ENCODE results near the gene IYD.
A peak's percentile ranks its signal among the peaks of the same experiment; 100 is the strongest.
"Not testable (repeated sequence)": the region's sequence is repeated elsewhere in the genome, so short reads cannot be mapped to it uniquely, and the experiment has no call there.

IYD gene

DNA sequence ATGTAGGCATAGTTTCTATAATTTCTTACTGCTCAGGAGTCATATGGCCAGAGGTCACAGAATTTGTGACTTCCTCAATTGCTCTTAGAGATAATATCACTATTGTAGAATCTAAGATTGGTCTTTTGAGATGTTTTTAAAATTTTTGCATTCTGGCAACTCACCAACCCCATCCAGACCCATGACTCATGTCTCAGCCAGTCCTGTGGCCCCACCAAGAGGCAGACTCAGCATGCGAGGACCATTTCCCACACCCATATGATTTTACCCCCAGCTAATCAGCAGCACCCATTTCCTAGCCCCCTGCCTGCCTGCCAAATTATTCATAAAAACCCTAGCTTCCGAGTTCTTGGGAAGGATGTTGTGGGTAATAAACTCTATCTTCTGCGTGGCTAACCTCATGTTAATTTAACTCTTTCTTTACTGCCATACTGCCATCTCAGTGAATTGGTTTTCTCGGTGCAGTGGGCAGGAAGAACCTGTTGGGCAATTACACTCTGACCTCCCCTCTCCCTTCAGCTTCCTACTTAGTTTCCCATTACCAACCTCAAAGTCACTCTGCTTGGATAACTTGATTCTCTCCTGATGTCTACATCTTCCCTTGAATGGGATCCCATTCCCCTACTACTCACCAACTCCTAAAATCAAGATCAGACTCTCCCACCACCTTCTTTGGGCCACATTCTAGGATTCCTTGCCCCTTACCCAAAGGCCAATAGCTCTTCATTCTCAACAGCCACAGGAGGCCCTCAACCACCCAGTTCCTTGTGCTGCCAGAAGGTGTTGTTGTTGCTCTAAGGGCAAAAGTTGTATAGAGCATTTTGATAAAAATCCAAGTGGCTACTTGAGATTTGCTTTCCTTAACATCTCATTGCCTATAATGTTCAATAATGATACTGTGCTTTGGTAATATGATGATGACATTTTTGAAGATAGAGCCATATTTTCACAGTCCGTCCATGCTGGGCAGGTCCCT, 16.2 kb upstream of the IYD start:
- DNase-seq: no peak

DNA sequence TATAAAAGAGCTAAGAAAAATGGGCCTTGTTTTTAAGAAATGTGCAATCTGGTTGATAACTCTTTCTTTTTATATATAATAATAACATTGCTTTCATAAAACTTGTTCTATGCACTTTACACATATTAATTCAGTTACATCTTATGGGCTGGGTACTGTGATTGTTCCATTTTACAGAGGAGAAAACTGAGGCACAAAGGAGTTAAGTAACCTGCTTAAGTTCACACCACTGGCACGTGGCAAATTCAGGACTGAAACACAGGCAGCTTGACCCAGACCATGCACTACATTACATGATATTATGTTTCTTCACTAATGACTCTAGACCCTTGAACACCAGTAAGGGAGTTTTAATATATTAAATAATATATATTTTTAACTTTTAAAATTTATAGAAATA, 15.4 kb upstream of the IYD start:
- DNase-seq: no peak

DNA sequence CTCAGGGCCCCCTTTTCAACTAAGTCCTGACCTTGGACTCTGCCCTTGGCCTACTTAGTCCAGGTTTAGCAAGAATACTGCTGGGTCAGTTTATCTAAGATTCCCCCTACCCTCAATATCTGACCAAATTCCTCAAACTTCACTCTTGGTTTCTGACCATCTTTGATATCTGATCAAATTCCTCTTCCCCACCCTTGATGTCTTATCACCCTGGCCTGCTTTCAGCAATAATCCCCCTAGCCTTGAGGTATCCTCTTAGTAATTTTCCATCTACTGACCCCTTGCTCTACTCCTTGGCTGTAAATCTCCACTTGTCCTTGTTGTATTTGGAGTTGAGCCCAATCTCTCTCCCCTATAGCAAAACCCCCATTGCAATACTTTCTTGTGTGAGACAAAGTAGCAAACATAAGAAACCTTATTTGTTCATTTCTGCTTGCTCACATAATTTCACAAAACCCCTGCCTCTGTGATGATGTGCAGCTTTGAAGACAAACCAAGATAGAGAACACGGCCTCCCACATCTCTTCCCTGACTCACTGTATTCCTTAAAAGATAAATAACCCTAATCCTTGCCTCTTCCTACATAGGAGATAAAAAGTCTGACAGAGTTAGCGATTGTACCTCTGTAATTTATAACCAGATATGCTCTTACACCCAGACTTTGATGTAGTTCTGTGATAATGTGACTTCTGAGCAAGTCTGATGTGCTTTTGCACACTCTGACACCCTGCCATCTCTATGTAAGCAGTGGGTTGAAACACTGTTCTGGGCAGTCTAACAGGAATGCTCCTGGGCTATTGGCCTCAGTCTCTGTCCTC, 13.8 kb upstream of the IYD start:
- DNase-seq: no peak

DNA sequence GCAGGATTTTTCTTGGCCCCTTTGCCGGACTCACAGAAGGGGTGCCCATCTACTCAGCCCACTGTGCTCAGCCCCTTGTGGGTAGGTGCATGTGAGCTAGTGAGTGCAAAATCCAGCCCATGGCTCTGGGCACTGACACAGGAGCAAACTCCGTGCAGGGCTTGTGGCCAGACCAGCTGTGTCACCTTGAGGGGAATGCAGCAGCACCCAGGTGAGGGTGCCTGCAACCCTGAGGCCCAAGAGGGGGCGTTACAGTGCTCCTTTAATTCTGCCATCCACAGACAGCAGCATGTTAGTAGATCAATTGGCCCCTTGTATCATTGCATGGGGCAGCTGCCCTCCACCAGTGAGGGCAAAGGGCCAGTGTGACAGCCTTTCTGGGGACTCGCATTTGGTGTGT, 12.9 kb upstream of the IYD start:
- no peak for DNase-seq

DNA sequence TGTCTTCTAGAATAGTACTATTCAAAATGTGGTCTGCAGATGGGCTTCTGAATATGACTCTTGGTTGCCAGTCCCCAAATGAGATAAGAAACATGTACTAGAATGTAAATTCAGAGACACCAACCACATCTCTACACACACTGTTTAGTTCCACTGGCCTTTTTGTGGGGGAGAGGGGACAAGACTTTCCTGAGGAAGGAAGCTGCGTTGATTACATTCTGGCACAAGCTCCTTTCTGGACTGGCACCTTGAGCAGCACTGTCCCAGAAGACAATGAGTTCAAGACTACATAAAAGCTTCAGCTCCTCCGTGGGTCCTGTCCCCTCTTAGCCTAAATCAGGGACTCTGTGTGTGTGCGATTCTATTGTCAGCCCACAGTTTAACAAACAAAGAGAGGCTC, 6.9 kb upstream of the IYD start:
- no peak for DNase-seq

DNA sequence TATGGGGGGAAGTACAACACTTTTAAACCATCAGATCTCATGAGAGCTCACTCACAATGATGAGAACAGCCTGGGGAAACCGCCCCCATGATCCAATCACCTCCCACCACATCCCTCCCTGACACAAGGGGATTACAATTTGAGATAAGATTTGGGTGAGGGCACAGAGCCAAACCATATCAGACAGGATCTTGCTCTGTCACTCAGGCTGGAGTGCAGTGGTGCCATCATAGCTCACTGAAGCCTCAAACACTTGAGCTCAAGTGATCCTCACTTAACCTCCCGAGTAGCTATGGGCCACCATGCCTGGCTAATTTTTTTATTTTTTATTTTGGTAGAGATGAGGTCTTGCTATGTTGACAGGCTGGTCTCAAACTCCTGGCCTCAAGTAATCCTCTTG, 5.1 kb upstream of the IYD start:
- DNase-seq: no peak

DNA sequence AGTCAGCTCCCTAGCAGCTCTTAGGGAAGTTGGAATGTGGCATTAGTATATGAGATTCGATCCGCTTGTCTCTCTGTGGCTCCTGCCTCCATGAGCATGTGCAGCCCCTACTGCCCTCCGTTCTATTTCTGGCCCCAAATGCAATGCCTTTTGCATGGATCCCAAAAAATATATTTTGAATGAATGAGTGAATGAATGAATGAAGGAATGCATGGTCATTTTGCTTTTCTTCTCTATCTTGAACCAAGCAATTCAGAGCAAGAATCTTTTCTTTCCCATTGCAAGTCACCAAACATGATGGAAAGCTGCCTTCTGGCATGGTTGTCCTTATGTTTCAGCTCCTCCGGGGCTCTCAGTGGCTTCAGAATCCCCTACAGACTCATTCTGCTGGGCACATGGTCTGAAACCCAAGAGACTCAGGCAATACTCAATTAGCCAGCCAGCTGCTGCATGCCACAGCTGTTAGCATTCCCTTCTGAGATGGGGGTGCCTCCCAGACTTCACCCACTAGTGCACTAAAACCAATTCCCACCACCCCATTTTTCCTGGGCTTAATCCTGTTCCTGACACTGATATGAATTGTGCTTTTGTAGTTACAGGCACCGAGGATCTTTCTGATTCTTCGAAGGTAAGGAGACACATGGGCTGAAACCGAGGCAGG, 2.6 kb upstream of the IYD start:
- DNase-seq: no peak

DNA sequence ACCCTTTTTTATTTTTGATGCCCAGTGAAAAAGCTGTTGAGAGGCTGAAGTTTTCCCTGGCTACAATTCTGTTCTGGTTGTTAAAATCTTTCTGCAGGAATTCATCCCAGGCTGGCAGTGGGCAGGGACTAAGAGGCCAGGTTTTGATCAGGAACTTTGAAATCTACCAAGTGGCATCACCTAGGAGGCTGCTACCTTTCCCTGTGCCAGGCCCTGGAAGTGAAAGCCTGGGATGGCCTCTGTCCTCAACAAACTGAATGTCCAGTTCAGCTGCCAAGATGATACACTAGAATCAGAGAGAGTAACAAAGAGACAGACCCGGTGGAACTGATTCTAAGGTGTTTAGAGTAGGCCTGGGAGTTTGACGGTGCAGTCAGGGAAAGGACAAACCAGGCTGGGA, 596 bp downstream of the IYD start:
- no peak for DNase-seq

DNA sequence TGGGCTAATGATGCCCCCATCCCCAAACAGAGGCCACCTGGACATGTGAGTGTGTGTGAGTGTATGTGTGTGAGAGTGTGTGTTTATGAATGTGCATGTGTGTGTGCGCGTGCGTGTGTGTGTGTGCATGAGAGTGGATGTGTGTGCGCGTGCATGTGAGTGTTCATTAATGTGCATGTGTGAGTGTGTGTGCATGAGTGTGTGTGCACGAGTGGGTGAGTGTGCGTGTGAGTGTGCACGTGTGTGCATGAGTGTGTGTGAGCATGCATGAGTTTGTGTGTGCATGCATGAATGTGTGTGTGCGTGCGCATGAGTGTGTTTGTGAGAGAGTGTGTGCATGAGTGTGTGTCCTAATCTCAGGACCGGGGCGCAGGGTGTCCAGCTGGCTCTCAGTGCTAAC, 1.3 kb downstream of the IYD start:
- DNase-seq: no peak

DNA sequence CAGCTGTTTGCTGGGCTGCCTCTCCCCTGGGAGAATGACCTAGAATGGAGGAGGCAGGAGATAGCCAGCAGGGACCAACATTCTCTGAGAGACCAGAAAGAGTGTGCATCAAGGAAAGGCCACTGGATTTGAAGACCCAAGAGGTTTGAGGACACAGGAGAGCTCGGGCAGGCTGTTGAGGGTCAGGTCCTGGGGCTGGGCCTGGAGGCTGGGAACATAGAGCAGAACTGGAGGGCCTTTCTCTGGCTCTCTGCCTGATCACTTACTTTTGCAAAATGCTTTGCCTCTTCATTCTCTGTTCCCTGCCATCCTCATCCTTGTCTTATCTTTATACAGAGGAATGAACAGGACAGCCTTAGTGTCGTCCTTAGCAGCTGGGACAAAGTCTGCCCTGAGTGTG, 2.5 kb downstream of the IYD start:
- no peak for DNase-seq

DNA sequence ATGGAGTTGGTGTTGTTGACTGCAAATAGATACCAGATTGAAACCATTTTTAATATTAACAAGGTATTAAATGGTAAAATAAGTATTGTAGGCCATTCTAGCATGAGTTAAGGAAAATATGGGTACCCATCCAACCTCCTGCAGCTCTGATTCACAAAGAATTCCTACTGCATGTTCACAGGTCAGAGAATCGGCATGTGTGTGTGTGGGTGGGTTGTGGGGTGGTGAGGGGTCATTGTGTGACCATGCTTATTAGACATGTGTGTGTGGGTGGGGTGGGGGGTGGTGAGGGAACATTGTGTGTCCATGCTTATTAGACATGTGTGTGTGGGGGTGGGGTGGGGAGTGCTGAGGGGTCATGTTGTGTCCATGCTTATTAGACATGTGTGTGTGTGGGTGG, 3.2 kb downstream of the IYD start:
- no peak for DNase-seq

DNA sequence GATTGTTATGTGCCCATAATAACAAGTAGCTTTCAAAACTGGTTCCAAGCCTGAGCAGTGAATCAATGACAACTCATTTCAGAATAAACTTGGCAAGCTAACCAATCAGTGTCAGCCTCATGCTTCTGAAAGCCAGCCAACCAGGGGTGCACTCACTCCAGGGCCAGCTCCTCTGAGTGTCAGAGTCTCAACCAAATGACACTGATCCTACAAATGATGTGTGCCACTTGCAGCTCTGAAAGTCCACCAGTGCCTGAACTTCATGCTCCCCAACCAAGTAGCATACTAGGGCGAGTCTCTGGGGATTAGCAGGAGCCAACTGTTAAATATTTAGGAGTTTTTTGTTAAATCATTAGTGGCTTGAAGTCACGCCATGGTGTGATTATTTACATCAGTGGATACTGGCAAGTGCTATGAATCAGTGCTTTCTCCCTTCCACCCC, 4.5 kb downstream of the IYD start:
- DNase-seq: peak in 3 of 14 donors; percentile 2 to 27 (median 3)

DNA sequence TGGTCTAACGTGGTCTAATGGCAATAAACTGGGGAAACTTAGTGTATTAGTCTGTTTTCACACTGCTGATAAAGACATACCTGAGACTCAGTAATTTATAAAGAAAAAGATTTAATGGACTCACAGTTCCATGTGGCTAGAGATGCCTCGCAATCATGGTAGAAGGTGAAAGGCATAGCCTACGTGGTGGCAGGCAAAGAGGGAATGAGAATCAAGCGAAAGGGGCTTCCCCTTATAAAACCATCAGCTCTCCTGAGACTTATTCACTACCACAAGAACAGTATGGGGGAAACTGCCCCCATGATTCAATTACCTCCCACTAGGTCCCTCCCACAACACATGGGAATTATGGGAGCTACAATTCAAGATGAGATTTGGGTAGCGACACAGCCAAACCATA, 5.5 kb downstream of the IYD start:
- DNase-seq: not testable (repeated sequence)

DNA sequence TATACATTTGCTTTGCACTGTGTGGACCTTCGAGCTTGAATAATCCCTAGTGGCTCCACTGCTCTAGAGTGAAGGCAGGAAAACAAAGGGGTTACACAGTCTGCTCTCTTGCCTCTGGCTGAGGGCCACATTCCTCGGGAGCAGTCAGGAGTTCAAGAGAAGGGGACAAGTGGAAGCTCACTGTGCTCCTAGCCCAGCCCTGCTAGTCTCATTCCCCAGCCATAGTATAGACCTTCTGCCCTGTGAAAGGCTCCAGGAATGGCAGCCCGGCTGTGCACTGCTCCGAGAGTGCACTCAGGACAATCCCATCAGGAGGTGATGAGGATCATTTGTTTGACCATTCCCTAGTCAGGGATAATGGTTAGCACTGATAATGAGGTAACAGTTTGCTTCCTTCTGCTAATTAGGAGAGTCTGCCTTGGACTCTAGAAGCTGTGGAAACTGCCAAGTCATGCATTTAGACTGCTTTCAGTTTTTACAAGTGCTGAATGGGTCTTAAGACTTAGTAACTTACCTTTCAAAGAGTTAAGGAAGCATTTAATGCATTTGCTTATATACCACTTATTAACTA, 8.5 kb downstream of the IYD start:
- DNase-seq: peak in 7 of 14 donors; percentile 2 to 30 (median 14)

DNA sequence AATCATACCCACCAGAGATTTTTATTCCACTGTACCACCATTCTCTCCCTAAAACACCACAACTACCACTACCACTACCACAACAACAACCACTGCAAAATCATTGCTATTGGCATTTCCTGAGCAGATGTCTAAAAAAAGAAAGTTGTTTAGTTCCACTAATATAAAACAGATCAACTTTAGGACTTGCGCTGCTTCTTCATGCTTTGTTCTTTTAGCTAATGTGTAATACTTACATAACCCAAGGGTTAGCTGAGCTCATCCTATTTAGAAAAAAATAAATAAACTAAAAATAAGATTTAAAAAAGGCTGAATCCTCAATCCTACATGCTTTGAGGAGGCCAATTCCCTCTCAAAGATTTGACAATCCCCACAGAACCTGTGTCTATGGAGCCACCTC, 11.4 kb downstream of the IYD start:
- no peak for DNase-seq

DNA sequence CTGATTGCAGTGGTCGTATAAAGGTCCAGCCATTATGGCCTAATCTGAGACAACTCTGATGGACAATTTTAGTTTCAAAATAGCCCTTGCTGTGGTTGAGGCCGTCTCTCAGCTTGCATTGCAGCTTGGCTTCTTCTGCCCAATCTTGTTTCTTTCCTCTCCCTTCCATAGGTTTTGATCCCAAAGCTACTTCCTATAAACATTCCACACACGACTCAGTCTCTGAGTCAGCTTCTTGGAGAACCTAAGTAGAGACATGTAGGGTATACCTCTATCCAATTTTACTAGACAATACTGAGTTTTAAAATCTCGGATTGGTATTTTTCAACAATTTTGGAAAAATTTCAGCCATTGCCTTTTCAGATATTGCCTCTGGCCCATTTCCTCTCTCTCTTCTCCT, 13.4 kb downstream of the IYD start:
- DNase-seq: no peak

DNA sequence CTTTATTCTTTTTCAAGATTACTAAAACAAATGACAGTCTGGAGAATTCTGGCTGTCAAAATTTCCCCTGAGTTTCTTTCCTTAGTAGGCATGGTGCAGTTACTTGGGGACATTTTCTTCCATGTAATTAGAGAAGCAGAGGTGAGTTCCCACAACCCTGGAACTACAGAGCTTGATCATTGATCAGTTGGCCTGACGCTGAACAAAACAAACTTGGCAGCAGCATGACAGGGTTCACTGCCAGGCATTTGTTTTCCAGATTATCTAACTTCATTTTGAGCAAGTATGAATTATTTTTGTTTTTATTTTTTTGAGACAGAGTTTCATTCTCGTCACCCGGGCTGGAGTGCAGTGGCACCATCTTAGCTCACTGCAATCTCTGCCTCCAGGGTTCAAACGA, 22.6 kb downstream of the IYD start:
- DNase-seq: no peak

DNA sequence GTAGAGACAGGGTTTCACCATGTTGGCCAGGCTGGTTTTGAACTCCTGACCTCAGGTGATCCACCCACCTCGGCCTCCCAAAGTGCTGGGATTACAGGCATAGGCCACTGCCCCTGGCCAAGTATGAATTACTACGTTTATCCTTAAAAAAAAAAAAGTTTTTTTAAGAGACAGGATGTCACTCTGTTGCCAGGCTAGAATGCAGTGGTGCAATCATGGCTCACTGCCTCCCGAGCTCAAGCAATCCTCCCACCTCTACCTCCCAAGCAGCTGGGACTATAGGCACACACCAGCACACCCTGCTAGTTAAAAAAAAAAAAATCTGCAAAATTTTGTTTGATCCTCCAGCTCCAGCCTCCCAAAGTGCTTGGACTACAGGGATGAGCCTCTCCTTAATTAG, 23.1 kb downstream of the IYD start:
- DNase-seq: no peak

DNA sequence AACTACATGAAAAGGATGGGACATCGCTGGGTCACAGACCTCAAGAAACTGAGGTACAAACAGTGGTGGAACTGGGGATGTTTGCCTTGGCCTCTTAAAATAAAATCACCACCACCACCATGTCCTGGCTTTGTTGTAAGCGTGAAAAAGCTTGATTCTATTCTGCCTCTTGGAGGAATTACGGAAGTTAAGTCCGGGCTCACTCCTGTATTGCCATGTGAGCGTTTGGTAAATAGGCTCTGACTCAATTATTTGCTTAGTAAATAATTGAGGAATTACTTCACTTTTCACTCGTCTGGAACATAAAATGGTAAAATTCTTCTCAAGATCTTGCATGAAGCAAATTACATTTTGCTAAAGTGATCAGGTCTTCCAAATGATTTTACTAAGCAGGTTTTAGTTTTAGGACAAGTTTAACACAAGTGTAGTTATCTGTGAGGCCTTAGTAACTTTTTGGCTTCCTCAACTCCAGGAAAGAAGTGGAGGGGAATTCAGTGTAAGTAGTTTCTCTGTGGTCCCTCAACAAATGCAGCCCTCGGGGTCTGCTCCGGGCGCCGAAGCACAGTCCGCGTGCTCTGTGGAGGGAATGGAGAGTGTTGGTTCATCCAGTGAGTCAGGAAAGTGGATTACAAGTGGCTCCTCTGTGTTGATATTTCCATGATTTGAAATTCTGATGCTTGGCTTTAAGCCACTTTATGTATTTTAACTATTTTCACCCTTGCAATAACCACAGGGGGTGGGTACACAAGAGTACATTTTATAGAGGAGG, 23.8 kb downstream of the IYD start:
- no peak for DNase-seq

DNA sequence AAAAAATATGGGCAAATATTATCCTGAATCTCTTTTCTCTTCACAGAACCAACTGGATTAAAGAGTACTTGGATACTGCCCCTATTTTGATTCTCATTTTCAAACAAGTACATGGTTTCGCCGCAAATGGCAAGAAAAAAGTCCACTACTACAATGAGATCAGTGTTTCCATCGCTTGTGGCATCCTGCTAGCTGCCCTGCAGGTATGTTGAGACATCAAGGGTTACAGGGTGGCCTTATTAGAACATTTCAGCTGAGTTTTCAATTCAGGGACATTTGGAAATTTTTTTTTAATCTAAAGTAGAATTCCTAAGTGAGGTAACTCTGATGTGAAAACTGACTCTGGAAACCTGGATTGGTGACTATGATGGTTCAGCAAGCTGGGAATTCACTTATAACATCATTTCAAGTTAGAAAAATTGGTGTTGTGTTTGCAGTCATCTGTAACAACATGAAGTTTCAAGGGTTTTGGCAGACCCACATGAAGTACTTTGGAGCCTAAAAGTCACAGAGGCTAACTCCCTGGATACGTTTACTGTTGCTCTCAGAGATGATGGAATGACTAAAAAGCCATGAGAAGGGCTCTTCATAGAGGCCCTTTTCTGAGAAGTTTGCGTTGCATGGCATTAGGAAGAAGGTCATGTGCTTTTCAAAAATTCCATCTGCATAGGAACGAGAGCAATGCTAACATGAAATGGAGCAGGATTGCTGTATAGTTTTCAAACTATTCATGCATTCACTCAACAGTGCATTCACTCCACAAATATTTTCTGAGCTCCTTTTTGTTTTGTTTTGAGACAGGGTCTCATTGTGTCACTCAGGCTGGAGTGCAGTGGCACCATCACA, 25.5 kb downstream of the IYD start:
- DNase-seq: no peak

DNA sequence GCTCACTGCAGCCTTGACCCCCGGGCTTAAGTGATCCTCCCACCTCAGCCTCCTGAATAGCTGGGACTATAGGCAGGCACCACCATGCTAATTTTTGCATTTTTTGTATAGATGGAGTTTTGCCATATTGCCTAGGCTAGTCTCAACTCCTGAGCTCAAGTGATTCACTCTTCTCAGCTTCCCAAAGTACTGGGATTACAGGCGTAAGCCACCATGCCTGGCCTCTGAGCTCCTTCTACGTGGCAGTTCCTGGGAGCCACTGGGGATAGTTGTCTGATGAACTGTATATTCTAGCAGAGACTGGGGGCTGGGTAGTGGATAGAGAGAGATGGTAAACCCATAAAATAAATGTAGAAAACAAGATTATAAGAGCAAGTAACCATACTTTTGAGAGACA, 26.1 kb downstream of the IYD start:
- DNase-seq: no peak
